Testis (tissue), 3 donors: ENCODE results near the gene CPTP. TPM values are rescaled to one million over a fixed set of nuclear protein-coding genes. Genes with fewer than 3 reads are reported as not detected.

Source experiments
- DNase-seq: peaks from one replicate; pipeline ENCODE4 v3.0.0-alpha.2; 2019
- H3K27ac ChIP-seq, 2 donors: fragments of 200-600 bp; sonication (generic); one replicate each; pipeline ENCODE4 v1.5.1; 2019
- H3K27me3 ChIP-seq: fragments of 200-600 bp; sonication (generic); one replicate; pipeline ENCODE4 v1.5.1; 2019
- H3K36me3 ChIP-seq: fragments of 200-600 bp; sonication (generic); one replicate; pipeline ENCODE4 v1.5.1; 2017; ENCODE audit warnings: low read depth; ENCODE audit errors: missing control alignments
- H3K4me1 ChIP-seq: fragments of 200-600 bp; sonication (generic); one replicate; pipeline ENCODE4 v1.5.1; 2019
- H3K4me3 ChIP-seq, 2 donors: fragments of 200-600 bp; sonication (generic); one replicate each; pipeline ENCODE4 v1.5.1; 2017 to 2019
- H3K9me3 ChIP-seq: fragments of 200-600 bp; sonication (generic); one replicate; pipeline ENCODE4 v1.5.1; 2017
- POLR2A ChIP-seq: fragments of 450-650 bp; IDR thresholded peaks from one replicate; pipeline ENCODE4 v1.6.1; 2017; ENCODE audit warnings: antibody characterized with exemption, mild to moderate bottlenecking, moderate library complexity
- WGBS, 2 donors: methylation state at CpG; one replicate each; pipeline ENCODE4 v1.1.5; 2018; 5-methylcytosine and 5-hydroxymethylcytosine counted together
- intact Hi-C: fragments of 100-400 bp; cut with DNase I; formaldehyde crosslinking; loops from one replicate; pipeline ENCODE4 v1.15.1; 2023; ENCODE audit warnings: low total_unique reads
- polyA plus RNA-seq: library from polyadenylated mRNA; stranded (reverse); fragments of 350-450 nt; fragmentation: Illumina TruSeq; extraction: RNeasy Lipid Tissue Mini Kit (QIAGEN cat#74804); gene quantifications from one replicate; pipeline ENCODE4 v1.2.3, GENCODE V29; 2014; ENCODE audit warnings: low read depth, low replicate concordance; ENCODE audit not compliant: insufficient read depth
- total RNA-seq, 2 donors: library from RNA; depleted of rRNA; stranded (reverse); fragments of >200 nt; gene quantifications; one replicate each; pipeline ENCODE4 v1.2.3, GENCODE V29; 2016
- TF ChIP-seq, protein P1 (sequence below), 3 experiments: fragments of 450-650 bp in 2 of 3; fragments of 200-600 bp in 1 of 3; sonication (generic) in 1 of 3; IDR thresholded peaks; one replicate each; pipeline ENCODE4 v1.5.1; 2016 to 2019; ENCODE audit warnings: antibody characterized with exemption in 3 of 3, mild to moderate bottlenecking in 2 of 3, moderate library complexity in 1 of 3

The CPTP gene
- total and polyA plus RNA-seq, 3 donors from 2014 or later: 64.4 to 129 (median 82.3) TPM

DNA sequence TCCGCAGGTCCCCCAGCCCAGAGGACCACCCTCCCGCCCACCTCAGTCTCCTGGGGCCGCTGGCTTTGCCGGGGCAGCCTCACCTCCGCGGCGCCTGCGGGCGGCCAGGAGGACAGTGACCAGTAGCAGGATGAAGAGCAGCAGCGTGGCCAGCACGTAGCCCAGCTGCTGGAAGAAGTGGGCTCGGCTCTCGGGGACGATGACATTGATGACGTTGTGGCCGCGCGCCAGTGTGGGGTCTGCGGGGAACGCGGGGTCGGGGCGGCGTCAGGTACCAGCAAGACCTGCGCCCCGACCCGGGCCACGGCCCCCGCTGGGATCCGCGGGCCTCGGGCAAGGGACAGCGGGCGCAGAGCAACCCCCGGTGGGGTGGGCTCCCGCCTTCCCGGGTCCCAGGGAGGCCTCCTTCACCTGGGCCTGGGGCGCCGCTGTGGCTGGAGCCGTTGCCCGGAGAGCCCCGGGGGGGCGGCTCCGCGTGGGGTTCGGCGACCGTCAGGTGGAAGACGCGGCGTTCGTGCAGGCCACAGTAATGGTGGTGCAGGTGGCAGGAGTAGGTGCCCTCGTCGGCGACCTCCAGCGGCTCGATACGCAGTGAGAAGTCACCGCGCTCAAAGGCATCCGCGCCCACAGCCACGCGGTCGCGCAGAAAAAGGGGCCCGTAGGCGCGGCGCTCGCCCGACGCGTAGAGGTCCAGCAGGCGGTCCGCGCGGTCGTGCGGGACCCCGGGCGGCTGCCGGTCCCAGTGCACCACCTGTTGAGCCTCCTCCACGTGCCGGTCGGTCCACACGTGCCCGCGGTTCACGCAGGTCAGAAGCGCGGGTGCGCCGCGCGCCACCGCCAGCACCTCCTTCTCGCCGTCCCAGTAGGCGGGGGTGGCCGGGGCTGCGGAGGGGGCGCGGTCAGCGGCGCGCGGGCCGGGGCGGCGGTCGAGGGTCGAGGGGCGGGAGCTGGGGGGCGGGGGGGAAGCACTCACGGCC, 30.0 kb downstream of the CPTP start:
- no peaks in the 10 kb centered on the region for H3K27me3 ChIP-seq

DNA sequence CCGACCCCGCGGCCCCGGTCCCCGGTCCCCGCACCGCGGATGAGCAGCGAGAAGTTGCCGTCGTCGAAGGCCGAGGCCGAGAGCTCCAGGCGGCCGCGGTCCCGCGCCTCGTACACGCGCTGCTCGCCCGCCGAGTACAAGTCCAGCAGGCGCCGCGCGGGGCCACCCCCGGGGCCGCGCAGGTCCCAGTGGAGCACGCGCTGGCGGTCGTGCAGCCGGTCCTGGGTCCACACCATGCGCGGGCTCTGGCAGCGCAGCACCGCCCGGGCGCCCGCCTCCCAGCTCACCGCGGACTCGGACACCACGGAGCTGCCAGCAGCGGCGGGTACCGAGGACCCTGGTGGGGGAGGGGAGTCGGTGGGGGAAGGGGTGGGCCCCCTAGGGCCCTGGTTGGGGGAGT, 30.8 kb downstream of the CPTP start:
- TF ChIP-seq, protein P1, sequence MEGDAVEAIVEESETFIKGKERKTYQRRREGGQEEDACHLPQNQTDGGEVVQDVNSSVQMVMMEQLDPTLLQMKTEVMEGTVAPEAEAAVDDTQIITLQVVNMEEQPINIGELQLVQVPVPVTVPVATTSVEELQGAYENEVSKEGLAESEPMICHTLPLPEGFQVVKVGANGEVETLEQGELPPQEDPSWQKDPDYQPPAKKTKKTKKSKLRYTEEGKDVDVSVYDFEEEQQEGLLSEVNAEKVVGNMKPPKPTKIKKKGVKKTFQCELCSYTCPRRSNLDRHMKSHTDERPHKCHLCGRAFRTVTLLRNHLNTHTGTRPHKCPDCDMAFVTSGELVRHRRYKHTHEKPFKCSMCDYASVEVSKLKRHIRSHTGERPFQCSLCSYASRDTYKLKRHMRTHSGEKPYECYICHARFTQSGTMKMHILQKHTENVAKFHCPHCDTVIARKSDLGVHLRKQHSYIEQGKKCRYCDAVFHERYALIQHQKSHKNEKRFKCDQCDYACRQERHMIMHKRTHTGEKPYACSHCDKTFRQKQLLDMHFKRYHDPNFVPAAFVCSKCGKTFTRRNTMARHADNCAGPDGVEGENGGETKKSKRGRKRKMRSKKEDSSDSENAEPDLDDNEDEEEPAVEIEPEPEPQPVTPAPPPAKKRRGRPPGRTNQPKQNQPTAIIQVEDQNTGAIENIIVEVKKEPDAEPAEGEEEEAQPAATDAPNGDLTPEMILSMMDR (IDR thresholded peaks at IDR 0.05): no peak
- no peak for TF ChIP-seq POLR2A
- H3K27ac ChIP-seq: peak overlapping the region in 1 of 2 donors; percentile 64
- H3K4me1 ChIP-seq: peaks cover 54% of the 10 kb centered on the region
- WGBS, 2 donors: 0% methylated on average over 5 of the region's 52 CpGs; no CpG with 5 or more reads in 1 of the 2 donors
- intact Hi-C loops: no loop called here
- H3K36me3 ChIP-seq: no peaks in the 10 kb centered on the region
- no peaks in the 10 kb centered on the region for H3K9me3 ChIP-seq
- peak; percentile 71 for DNase-seq
- H3K4me3 ChIP-seq: peak overlapping the region; percentile 44 to 45
- no peaks in the 10 kb centered on the region for H3K27me3 ChIP-seq

More for the DNA sequence above, 30.0 kb downstream of the CPTP start:
- Histone ChIP-seq H3K9me3 (no peaks in the 10 kb centered on the region), H3K27ac (peak overlapping the region in 1 of 2 donors; percentile 64), H3K36me3 (no peaks in the 10 kb centered on the region), H3K4me1 (peaks cover 47% of the 10 kb centered on the region), H3K4me3 (peak overlapping the region; percentile 44 to 45)
- intact Hi-C loops: no loop called here
- no peak for TF ChIP-seq POLR2A
- TF ChIP-seq, protein P1 (IDR thresholded peaks at IDR 0.05): no peak
- WGBS, 2 donors: 41 to 42% methylated on average over 21 to 46 of the region's 116 CpGs
- DNase-seq: no peak

DNA sequence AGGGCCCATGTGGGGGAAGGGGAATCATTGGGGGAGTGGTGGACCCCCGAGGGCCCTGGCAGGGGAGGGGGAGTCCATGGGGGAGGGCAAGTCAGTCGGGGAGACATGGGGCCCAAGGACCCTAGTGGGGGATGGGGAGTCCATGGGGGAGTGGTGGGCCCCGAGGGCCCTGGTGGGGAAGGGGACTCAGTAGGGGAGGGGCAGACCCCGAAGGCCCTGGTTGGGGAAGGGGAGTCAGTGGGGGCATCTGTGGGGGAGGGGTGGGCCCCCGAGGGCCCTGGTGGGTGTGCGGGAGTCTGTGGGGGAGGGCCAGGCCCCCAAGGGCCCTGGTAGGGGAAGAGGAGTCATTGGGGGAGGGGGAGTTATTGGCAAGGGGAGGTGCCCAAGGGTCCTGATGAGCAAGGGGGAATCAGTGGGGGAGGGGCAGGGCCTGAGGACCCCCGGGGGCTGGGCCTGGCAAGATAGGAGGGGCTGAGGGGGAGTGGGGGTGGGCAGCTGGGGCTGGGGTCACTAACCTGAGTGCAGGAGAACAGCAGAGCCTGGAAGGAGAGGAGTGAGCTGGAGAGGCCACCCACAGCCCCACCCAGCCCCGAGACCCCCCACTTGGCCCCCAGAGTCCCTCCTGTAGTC, 31.7 kb downstream of the CPTP start:
- H3K27me3 ChIP-seq: no peaks in the 10 kb centered on the region
- no peaks in the 10 kb centered on the region for H3K9me3 ChIP-seq
- no peaks in the 10 kb centered on the region for H3K36me3 ChIP-seq
- 19 to 32% methylated on average over 5 to 7 of the region's 8 CpGs for WGBS, 2 donors
- intact Hi-C loops: no loop called here
- peak overlapping the region; percentile 59 to 90 for H3K27ac ChIP-seq
- no peak for DNase-seq
- H3K4me3 ChIP-seq: peak overlapping the region; percentile 56 to 69
- TF ChIP-seq, protein P1 (IDR thresholded peaks at IDR 0.05): no peak
- no peak for TF ChIP-seq POLR2A
- H3K4me1 ChIP-seq: peaks cover 58% of the 10 kb centered on the region

DNA sequence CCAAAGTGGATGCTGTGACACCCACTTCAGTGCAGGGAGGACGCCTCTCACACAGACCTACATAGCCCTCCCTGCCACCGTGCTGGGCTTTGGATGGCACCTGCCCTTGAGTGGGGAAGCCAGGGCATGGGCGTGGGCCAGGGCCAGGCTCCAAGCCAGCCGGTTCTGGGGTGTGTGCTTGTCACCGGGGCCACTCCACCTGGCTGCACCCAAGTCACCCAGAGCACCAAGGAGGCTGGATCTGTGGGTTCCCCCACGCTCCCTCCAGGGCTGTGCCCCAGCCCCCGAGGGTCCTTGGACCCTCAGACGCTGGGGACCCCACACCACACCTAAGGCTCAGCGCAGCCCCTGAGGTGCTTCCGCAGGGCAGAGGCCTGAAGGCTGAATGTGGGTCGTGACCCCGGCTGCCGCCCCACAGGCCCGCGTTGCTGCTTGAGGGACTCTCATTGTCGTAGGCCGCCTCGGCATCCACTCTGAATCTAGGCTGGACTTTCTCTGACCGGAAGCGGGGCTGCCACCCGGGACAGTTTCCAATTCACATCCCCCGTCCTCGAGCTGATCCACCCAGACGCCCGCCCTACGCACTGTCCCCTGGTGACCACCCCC, 32.3 kb downstream of the CPTP start:
- TF ChIP-seq, protein P1 (IDR thresholded peaks at IDR 0.05): no peak
- no peak for TF ChIP-seq POLR2A
- peak overlapping the region; percentile 56 to 69 for H3K4me3 ChIP-seq
- DNase-seq: no peak
- H3K27ac ChIP-seq: peak overlapping the region; percentile 59 to 90
- peaks cover 56% of the 10 kb centered on the region for H3K4me1 ChIP-seq
- WGBS, 2 donors: 38 to 50% methylated on average over 15 to 25 of the region's 26 CpGs
- H3K9me3 ChIP-seq: no peaks in the 10 kb centered on the region
- no peaks in the 10 kb centered on the region for H3K36me3 ChIP-seq
- H3K27me3 ChIP-seq: no peaks in the 10 kb centered on the region
- intact Hi-C loops: no loop called here
